IMR-90 (cell line): ENCODE data around the gene DPF3. TPM values are rescaled to one million over a fixed set of nuclear protein-coding genes. Genes with fewer than 3 reads are reported as not detected.

ENCODE experiments used
- ATAC-seq: fragments of 200-7000 bp; cut with Tn5 transposase; 2 replicates; pipeline ENCODE4 v1.9.1; 2020; ENCODE audit warnings: low read depth, mild to moderate bottlenecking, moderate library complexity
- BruUV-seq: library from RNA; stranded (reverse); fragments of 400-500 nt; replicated peaks from 2 replicates; lab custom pipeline; 2021; lab: Mats Ljungman, UMichigan
- CTCF ChIA-PET: fragments of 300-600 bp; formaldehyde crosslinking; extraction: SDS; loops from one replicate; lab custom pipeline; 2021; ENCODE audit warnings: antibody characterized with exemption; lab: Yijun Ruan, JAX
- POLR2A ChIA-PET: fragments of 300-600 bp; sonication (Branson Sonifier 250); formaldehyde crosslinking; loops from one replicate; lab custom pipeline; 2022; ENCODE audit warnings: antibody characterized with exemption; ENCODE audit not compliant: unreplicated experiment; lab: Charles Lee
- DNase-seq: peaks from one replicate; pipeline ENCODE4 v3.0.0; 2013
- H2AFZ ChIP-seq: replicated peaks from 2 replicates; pipeline ENCODE3; 2013; ENCODE audit warnings: low read length, mild to moderate bottlenecking; ENCODE audit not compliant: poor library complexity
- H2AK5ac ChIP-seq: 2 replicates; pipeline ENCODE4 v1.6.1; 2013; ENCODE audit warnings: low read depth, low read length, inconsistent platforms
- H2AK9ac ChIP-seq: replicated peaks from 2 replicates; pipeline ENCODE3; 2013; ENCODE audit warnings: mild to moderate bottlenecking, low read depth, low read length, moderate library complexity; ENCODE audit not compliant: poor library complexity
- H2BK120ac ChIP-seq: 2 replicates; pipeline ENCODE4 v1.6.1; 2013; ENCODE audit warnings: low read depth, low read length, inconsistent platforms
- H2BK15ac ChIP-seq: 3 replicates; pipeline ENCODE4 v1.6.1; 2013; ENCODE audit warnings: low read depth, low read length, inconsistent platforms
- H2BK20ac ChIP-seq: 2 replicates; pipeline ENCODE4 v1.6.1; 2013; ENCODE audit warnings: low read depth, mild to moderate bottlenecking, inconsistent platforms, low read length, moderate library complexity
- H2BK5ac ChIP-seq: 2 replicates; pipeline ENCODE4 v1.6.1; 2013; ENCODE audit warnings: mild to moderate bottlenecking, low read depth, low read length, inconsistent platforms; ENCODE audit not compliant: poor library complexity, severe bottlenecking
- H3K14ac ChIP-seq: replicated peaks from 2 replicates; pipeline ENCODE4 v1.6.1; 2013; ENCODE audit warnings: low read depth, low read length, inconsistent platforms
- H3K18ac ChIP-seq: 2 replicates; pipeline ENCODE4 v1.6.1; 2013; ENCODE audit warnings: low read depth, low read length, control low read depth
- H3K23ac ChIP-seq: 2 replicates; pipeline ENCODE4 v1.6.1; 2013; ENCODE audit warnings: low read depth, low read length, inconsistent platforms
- H3K27ac ChIP-seq: 2 replicates; pipeline ENCODE4 v1.5.1; 2013; ENCODE audit warnings: mild to moderate bottlenecking, control low read depth, low read length; ENCODE audit not compliant: insufficient read depth
- H3K27me3 ChIP-seq: 2 replicates; pipeline ENCODE4 v1.6.1; 2013; ENCODE audit warnings: low read length; ENCODE audit not compliant: control insufficient read depth, insufficient read depth
- H3K36me3 ChIP-seq: 2 replicates; pipeline ENCODE4 v1.6.1; 2013; ENCODE audit warnings: low read length, mixed read lengths; ENCODE audit not compliant: control insufficient read depth, insufficient read depth
- H3K4ac ChIP-seq: 2 replicates; pipeline ENCODE4 v1.6.1; 2013; ENCODE audit warnings: low read depth, low read length, inconsistent platforms
- H3K4me1 ChIP-seq: 2 replicates; pipeline ENCODE4 v1.6.1; 2013; ENCODE audit warnings: low read length, mixed read lengths; ENCODE audit not compliant: control insufficient read depth, insufficient read depth
- H3K4me2 ChIP-seq: 2 replicates; pipeline ENCODE4 v1.6.1; 2013; ENCODE audit warnings: low read depth, mild to moderate bottlenecking, control low read depth, low read length, moderate library complexity
- H3K4me3 ChIP-seq: 2 replicates; pipeline ENCODE4 v1.5.1; 2013; ENCODE audit warnings: low read depth, mild to moderate bottlenecking, control low read depth, low read length, moderate library complexity; ENCODE audit not compliant: insufficient read depth
- H3K56ac ChIP-seq: 2 replicates; pipeline ENCODE4 v1.6.1; 2013; ENCODE audit warnings: low read length, inconsistent platforms; ENCODE audit not compliant: insufficient read depth; ENCODE audit errors: extremely low read depth
- H3K79me1 ChIP-seq, 2 experiments: 2 replicates each; pipeline ENCODE4 v1.6.1; 2013; ENCODE audit warnings: low read length in 2 of 2, inconsistent platforms in 1 of 2, low read depth in 1 of 2
- H3K9ac ChIP-seq: 2 replicates; pipeline ENCODE4 v1.6.1; 2013; ENCODE audit warnings: low read depth, low read length, control low read depth
- H3K9me1 ChIP-seq: 2 replicates; pipeline ENCODE4 v1.6.1; 2013; ENCODE audit warnings: low read length, inconsistent platforms; ENCODE audit not compliant: insufficient read depth
- H3K9me3 ChIP-seq: 2 replicates; pipeline ENCODE4 v1.6.1; 2013; ENCODE audit warnings: low read length; ENCODE audit not compliant: control insufficient read depth, insufficient read depth
- H4K20me1 ChIP-seq: 2 replicates; pipeline ENCODE4 v1.6.1; 2013; ENCODE audit warnings: low read length, inconsistent platforms; ENCODE audit not compliant: insufficient read depth
- H4K5ac ChIP-seq: 2 replicates; pipeline ENCODE4 v1.6.1; 2013; ENCODE audit warnings: mild to moderate bottlenecking, low read depth, low read length, control low read depth
- H4K8ac ChIP-seq, 2 experiments: 2 replicates each; pipeline ENCODE4 v1.6.1; 2013; ENCODE audit warnings: low read depth in 2 of 2, low read length in 2 of 2, control low read depth in 1 of 2, inconsistent platforms in 1 of 2
- H4K91ac ChIP-seq: 2 replicates; pipeline ENCODE4 v1.6.1; 2013; ENCODE audit warnings: low read depth, low read length, inconsistent platforms; ENCODE audit not compliant: insufficient read depth
- FOS ChIP-seq: fragments of 150-350 bp; IDR thresholded peaks from 2 replicates; pipeline ENCODE4 v1.6.1; 2016; ENCODE audit warnings: low read depth, low read length
- SMC3 ChIP-seq: fragments of 150-350 bp; IDR thresholded peaks from 2 replicates; pipeline ENCODE4 v1.6.1; 2016; ENCODE audit warnings: low read depth, mild to moderate bottlenecking, antibody characterized with exemption, low read length, moderate library complexity
- WGBS, 2 experiments: methylation state at CpG; one replicate each; pipeline versions ENCODE4 v1.1.5 to v1.1.7; 2013; ENCODE audit warnings: missing lambda C conversion rate in 2 of 2; ENCODE audit not compliant: insufficient read length in 1 of 2; ENCODE audit errors: extremely low coverage in 2 of 2; 5-methylcytosine and 5-hydroxymethylcytosine counted together
- dilution Hi-C: fragments of 300-500 bp; cut with HindIII; formaldehyde crosslinking; loops from one replicate; pipeline ENCODE4 v1.14.3; 2018; ENCODE audit warnings: low sequenced_read_pairs; ENCODE audit not compliant: unreplicated experiment
- in situ Hi-C: fragments of 300-500 bp; cut with MboI; formaldehyde crosslinking; loops from 3 replicates; pipeline ENCODE4 v1.14.3; 2019; ENCODE audit warnings: low sequenced_read_pairs, inconsistent platforms, mixed read lengths
- intact Hi-C: fragments of 100-400 bp; cut with micrococcal nuclease; formaldehyde crosslinking; loops from 2 replicates; pipeline ENCODE4 v1.10.0; 2022
- polyA plus RNA-seq, 3 experiments: library from polyadenylated mRNA; depleted of rRNA; stranded (reverse); fragments of >200 nt; gene quantifications; 2 replicates each; pipeline ENCODE4 v1.2.3, GENCODE V29; 2012; ENCODE audit warnings: low replicate concordance in 1 of 3
- total RNA-seq: library from RNA; depleted of rRNA; stranded (reverse); fragments of >200 nt; gene quantifications from 2 replicates; pipeline ENCODE4 v1.2.3, GENCODE V29; 2012

Gene DPF3
- total and polyA plus RNA-seq, 2 of the 4 experiments (the other 2 are of a cell fraction), result 30.5 to 32.8 TPM

DNA sequence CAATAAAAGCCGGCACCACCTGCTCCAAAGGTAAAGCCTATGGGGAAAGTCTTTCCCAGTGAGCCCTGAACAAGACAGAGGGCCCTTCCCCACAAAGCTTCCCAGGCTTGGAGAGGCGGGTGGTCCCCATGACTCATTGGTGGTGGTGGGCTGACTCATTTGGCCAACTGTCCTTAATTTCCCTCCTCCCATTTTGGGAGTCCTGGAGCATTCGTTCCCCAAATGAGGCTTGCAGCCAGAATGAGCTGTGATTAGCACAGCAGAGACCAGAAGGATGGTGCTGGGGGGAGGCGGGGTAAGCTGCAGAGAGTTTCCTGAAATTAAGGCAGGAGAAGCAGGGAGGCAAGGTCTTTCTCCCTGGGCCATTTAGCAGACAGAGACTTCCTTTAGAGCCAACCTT is 241.7 kb downstream of the DPF3 start:
- Histone ChIP-seq H3K27me3 (no peaks in the 10 kb centered on the region), H3K56ac (no peak overlapping the region), H2AFZ (no peak overlapping the region), H4K91ac (peak overlapping the region; percentile 92), H4K8ac (peak overlapping the region; percentile 87 to 91), H3K4me3 (no peak overlapping the region), H2BK120ac (peak overlapping the region; percentile 84), H4K20me1 (no peaks in the 10 kb centered on the region), H2BK15ac (peak overlapping the region; percentile 84; the same call in 2 of the 3 replicates), H3K23ac (peak overlapping the region; percentile 39; the same call in 1 of the 2 replicates), H3K9me1 (peaks cover 38% of the 10 kb centered on the region), H3K18ac (peak overlapping the region; percentile 77; the same call in 1 of the 2 replicates), H3K9me3 (no peaks in the 10 kb centered on the region), H3K14ac (peak overlapping the region; percentile 95), H3K4me1 (peaks cover 27% of the 10 kb centered on the region), H3K79me1 (peaks cover 0 to 10% of the 10 kb centered on the region in 2 experiments; a peak in 2 of 4 replicates), H3K9ac (no peak overlapping the region), H4K5ac (peak overlapping the region; percentile 75; the same call in 1 of the 2 replicates), H2AK9ac (peak overlapping the region; percentile 75), H3K27ac (no peak overlapping the region; the same call in 1 of the 2 replicates), H2BK5ac (peak overlapping the region; percentile 44), H2BK20ac (peak overlapping the region; percentile 97), H3K36me3 (no peaks in the 10 kb centered on the region), H3K4me2 (no peak overlapping the region), H2AK5ac (peak overlapping the region; percentile 83), H3K4ac (peak overlapping the region; percentile 97)
- TF ChIP-seq SMC3, result no peak
- peak; percentile 54 for TF ChIP-seq FOS
- dilution Hi-C loops (no loop called here), in situ Hi-C loops (no loop called here), intact Hi-C loops (no loop called here)
- DNase-seq, result peak; percentile 67
- no TSS peak for BruUV-seq
- no CpG with 5 or more reads among the region's 4 CpGs for WGBS, 2 experiments
- CTCF ChIA-PET, result no interaction called here
- POLR2A ChIA-PET, result no interaction called here
- ATAC-seq, result 0 out of 2 replicates have a peak, but pooled peaks have one; percentile 8
